Lung (tissue), 12 donors: Measurements from ENCODE around the gene GJB3. TPM values are rescaled to one million over a fixed set of nuclear protein-coding genes. Genes with fewer than 3 reads are reported as not detected.
A peak's percentile ranks its signal among the peaks of the same experiment; 100 is the strongest.

ENCODE experiments used
- ATAC-seq: fragments of 200-7000 bp; cut with Tn5 transposase; one replicate; pipeline ENCODE4 v1.9.1; 2020; ENCODE audit warnings: moderate number of reproducible peaks; ENCODE audit not compliant: insufficient read depth, low FRiP score
- DNase-seq, 3 donors: peaks; one replicate each; pipeline ENCODE4 v3.0.0-alpha.2; 2013 to 2017
- H3K27ac ChIP-seq, 2 donors: one replicate each; pipeline ENCODE4 v1.5.1; 2013; ENCODE audit warnings: mild to moderate bottlenecking in 2 of 2, moderate library complexity in 2 of 2, control low read depth in 1 of 2, inconsistent platforms in 1 of 2, low read depth in 1 of 2, low read length in 1 of 2
- H3K27me3 ChIP-seq, 3 donors: one replicate each; pipeline ENCODE4 v1.5.1; 2013; ENCODE audit warnings: low read length in 2 of 3; ENCODE audit not compliant: control insufficient read depth in 3 of 3, insufficient read depth in 3 of 3
- H3K36me3 ChIP-seq, 4 donors: one replicate each; pipeline ENCODE4 v1.5.1; 2013; ENCODE audit warnings: low read length in 4 of 4, mild to moderate bottlenecking in 1 of 4, moderate library complexity in 1 of 4; ENCODE audit not compliant: control insufficient read depth in 4 of 4, insufficient read depth in 4 of 4
- H3K4me1 ChIP-seq, 5 donors: one replicate each; pipeline ENCODE4 v1.5.1; 2013; ENCODE audit warnings: low read length in 5 of 5, mild to moderate bottlenecking in 2 of 5, moderate library complexity in 1 of 5; ENCODE audit not compliant: control insufficient read depth in 5 of 5, insufficient read depth in 5 of 5
- H3K4me3 ChIP-seq: one replicate; pipeline ENCODE4 v1.5.1; 2013; ENCODE audit warnings: mild to moderate bottlenecking, control low read depth, moderate library complexity
- H3K9ac ChIP-seq, 2 donors: one replicate each; pipeline ENCODE4 v1.5.1; 2013; ENCODE audit warnings: low read length in 2 of 2, control low read depth in 1 of 2; ENCODE audit not compliant: insufficient read depth in 1 of 2
- H3K9me3 ChIP-seq, 4 donors: one replicate each; pipeline ENCODE4 v1.5.1; 2013; ENCODE audit warnings: low read length in 3 of 4, mild to moderate bottlenecking in 1 of 4, moderate library complexity in 1 of 4; ENCODE audit not compliant: control insufficient read depth in 4 of 4, insufficient read depth in 3 of 4
- CTCF ChIP-seq: IDR thresholded peaks from 2 replicates; pipeline ENCODE4 v1.5.1; 2012; ENCODE audit warnings: mild to moderate bottlenecking; ENCODE audit errors: control extremely low read depth, extremely low read depth
- whole genome bisulfite sequencing, 2 donors: extraction: QIAGEN DNeasy Blood & Tissue Kit; methylation state at CpG; one replicate each; pipeline ENCODE4 v1.1.7; 2013; 5-methylcytosine and 5-hydroxymethylcytosine counted together
- polyA plus RNA-seq, 2 donors: library from polyadenylated mRNA; stranded (reverse); fragments of 200-250 nt; gene quantifications; one replicate each; pipeline ENCODE4 v1.2.1, GENCODE V29; 2013
- total RNA-seq, 2 donors: library from RNA; depleted of rRNA in 1 of 2; stranded (reverse); fragments of >200 nt in 1 of 2; gene quantifications; one replicate each; pipeline ENCODE4 v1.2.1, GENCODE V29; 2014 to 2021
- donor health status: control.
- donor health status: control.
- donor health status: Bipolar disorder and iron deficiency.
- donor health status: healthy.
- donor health status: DM: yes; HTN: yes; CAD: no.

The GJB3 gene
- total and polyA plus RNA-seq, 4 donors = 0.51 to 2.5 (median 0.65) TPM

DNA sequence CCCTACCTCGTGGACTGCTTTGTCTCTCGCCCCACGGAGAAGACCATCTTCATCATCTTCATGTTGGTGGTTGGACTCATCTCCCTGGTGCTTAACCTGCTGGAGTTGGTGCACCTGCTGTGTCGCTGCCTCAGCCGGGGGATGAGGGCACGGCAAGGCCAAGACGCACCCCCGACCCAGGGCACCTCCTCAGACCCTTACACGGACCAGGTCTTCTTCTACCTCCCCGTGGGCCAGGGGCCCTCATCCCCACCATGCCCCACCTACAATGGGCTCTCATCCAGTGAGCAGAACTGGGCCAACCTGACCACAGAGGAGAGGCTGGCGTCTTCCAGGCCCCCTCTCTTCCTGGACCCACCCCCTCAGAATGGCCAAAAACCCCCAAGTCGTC is 13.8 kb downstream of the GJB3 start:
- WGBS, 2 donors = 82 to 87% methylated on average over 12 of the region's 12 CpGs
- H3K27ac ChIP-seq = no peak overlapping the region
- TF ChIP-seq CTCF = no peak
- H3K4me1 ChIP-seq = peaks cover 0 to 7% (median 0%) of the 10 kb centered on the region in 5 donors
- no peak for DNase-seq
- peaks cover 0 to 14% (median 0%) of the 10 kb centered on the region in 3 donors for H3K27me3 ChIP-seq
- H3K9me3 ChIP-seq = no peaks in the 10 kb centered on the region
- ATAC-seq = no peak
- peaks cover 0 to 2% (median 0%) of the 10 kb centered on the region in 4 donors for H3K36me3 ChIP-seq
- no peak overlapping the region for H3K9ac ChIP-seq
- H3K4me3 ChIP-seq = no peak overlapping the region

DNA sequence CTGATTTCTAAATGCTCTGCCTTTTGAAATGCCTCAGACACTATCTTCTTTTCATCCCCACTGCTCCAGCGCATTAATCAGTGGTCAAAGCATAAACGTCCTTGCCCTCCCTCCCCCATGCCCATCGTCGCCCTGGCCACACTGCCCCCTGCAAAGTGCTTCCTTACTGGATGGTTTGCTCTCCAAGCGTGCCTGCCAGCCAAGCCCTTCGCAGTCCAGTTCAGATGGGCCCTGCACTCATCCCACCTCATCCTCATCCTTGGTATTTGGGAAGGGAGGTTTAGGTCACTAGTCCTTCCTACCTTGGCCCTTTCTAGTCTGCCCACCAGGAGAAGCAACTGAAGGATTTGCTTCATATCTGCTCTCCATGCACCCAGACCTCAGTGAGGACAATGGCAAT is 14.9 kb downstream of the GJB3 start:
- no peaks in the 10 kb centered on the region for H3K9me3 ChIP-seq
- WGBS, 2 donors = 64 to 76% methylated on average over 6 of the region's 6 CpGs
- DNase-seq (no peak), ATAC-seq (no peak)
- peaks cover 0 to 2% (median 0%) of the 10 kb centered on the region in 4 donors for H3K36me3 ChIP-seq
- peaks cover 0 to 7% (median 0%) of the 10 kb centered on the region in 5 donors for H3K4me1 ChIP-seq
- H3K27ac ChIP-seq = no peak overlapping the region
- TF ChIP-seq CTCF = no peak
- H3K4me3 ChIP-seq = peak overlapping the region; percentile 18
- H3K9ac ChIP-seq = no peak overlapping the region
- H3K27me3 ChIP-seq = peaks cover 0 to 14% (median 0%) of the 10 kb centered on the region in 3 donors

- no peak overlapping the region for H3K27ac ChIP-seq
- H3K9me3 ChIP-seq = no peaks in the 10 kb centered on the region
- peaks cover 0 to 2% (median 0%) of the 10 kb centered on the region in 4 donors for H3K36me3 ChIP-seq
- H3K4me3 ChIP-seq = no peak overlapping the region
- H3K27me3 ChIP-seq = peaks cover 0 to 6% (median 0%) of the 10 kb centered on the region in 3 donors
- H3K9ac ChIP-seq = no peak overlapping the region
- TF ChIP-seq CTCF = no peak
- 79 to 84% methylated on average over 6 of the region's 6 CpGs for WGBS, 2 donors
- no peak for ATAC-seq
- peaks cover 0 to 7% (median 0%) of the 10 kb centered on the region in 5 donors for H3K4me1 ChIP-seq
- no peak for DNase-seq
These were observed 16.0 kb downstream of the GJB3 start for GRCh38 chr1:34796990-34797389.

- Histone ChIP-seq H3K4me1 (peaks cover 0 to 7% (median 0%) of the 10 kb centered on the region in 5 donors), H3K27ac (no peak overlapping the region), H3K4me3 (no peak overlapping the region), H3K27me3 (no peaks in the 10 kb centered on the region), H3K9me3 (no peaks in the 10 kb centered on the region), H3K9ac (no peak overlapping the region), H3K36me3 (peaks cover 0 to 4% (median 0%) of the 10 kb centered on the region in 4 donors)
- no peak for TF ChIP-seq CTCF
- 75 to 89% methylated on average over 6 of the region's 6 CpGs for WGBS, 2 donors
- no peak for ATAC-seq
- DNase-seq = no peak
These were observed 19.2 kb downstream of the GJB3 start for GRCh38 chr1:34800214-34800613.
